IMR-90 (cell line): ENCODE results near the gene AKAP12. TPM values are rescaled to one million over a fixed set of nuclear protein-coding genes. Genes with fewer than 3 reads are reported as not detected.

Experiments
- ATAC-seq: fragments of 200-7000 bp; cut with Tn5 transposase; 2 replicates; pipeline ENCODE4 v1.9.1; 2020; ENCODE audit warnings: low read depth, mild to moderate bottlenecking, moderate library complexity
- BruUV-seq: library from RNA; stranded (reverse); fragments of 400-500 nt; replicated peaks from 2 replicates; lab custom pipeline; 2021; lab: Mats Ljungman, UMichigan
- CTCF ChIA-PET: fragments of 300-600 bp; formaldehyde crosslinking; extraction: SDS; loops from one replicate; lab custom pipeline; 2021; ENCODE audit warnings: antibody characterized with exemption; lab: Yijun Ruan, JAX
- POLR2A ChIA-PET: fragments of 300-600 bp; sonication (Branson Sonifier 250); formaldehyde crosslinking; loops from one replicate; lab custom pipeline; 2022; ENCODE audit warnings: antibody characterized with exemption; ENCODE audit not compliant: unreplicated experiment; lab: Charles Lee
- DNase-seq: peaks from one replicate; pipeline ENCODE4 v3.0.0; 2013
- H2AFZ ChIP-seq: replicated peaks from 2 replicates; pipeline ENCODE3; 2013; ENCODE audit warnings: low read length, mild to moderate bottlenecking; ENCODE audit not compliant: poor library complexity
- H2AK5ac ChIP-seq: 2 replicates; pipeline ENCODE4 v1.6.1; 2013; ENCODE audit warnings: low read depth, low read length, inconsistent platforms
- H2AK9ac ChIP-seq: replicated peaks from 2 replicates; pipeline ENCODE3; 2013; ENCODE audit warnings: mild to moderate bottlenecking, low read depth, low read length, moderate library complexity; ENCODE audit not compliant: poor library complexity
- H2BK120ac ChIP-seq: 2 replicates; pipeline ENCODE4 v1.6.1; 2013; ENCODE audit warnings: low read depth, low read length, inconsistent platforms
- H2BK15ac ChIP-seq: 3 replicates; pipeline ENCODE4 v1.6.1; 2013; ENCODE audit warnings: low read depth, low read length, inconsistent platforms
- H2BK20ac ChIP-seq: 2 replicates; pipeline ENCODE4 v1.6.1; 2013; ENCODE audit warnings: low read depth, mild to moderate bottlenecking, inconsistent platforms, low read length, moderate library complexity
- H2BK5ac ChIP-seq: 2 replicates; pipeline ENCODE4 v1.6.1; 2013; ENCODE audit warnings: mild to moderate bottlenecking, low read depth, low read length, inconsistent platforms; ENCODE audit not compliant: poor library complexity, severe bottlenecking
- H3K14ac ChIP-seq: replicated peaks from 2 replicates; pipeline ENCODE4 v1.6.1; 2013; ENCODE audit warnings: low read depth, low read length, inconsistent platforms
- H3K18ac ChIP-seq: 2 replicates; pipeline ENCODE4 v1.6.1; 2013; ENCODE audit warnings: low read depth, low read length, control low read depth
- H3K23ac ChIP-seq: 2 replicates; pipeline ENCODE4 v1.6.1; 2013; ENCODE audit warnings: low read depth, low read length, inconsistent platforms
- H3K27ac ChIP-seq: 2 replicates; pipeline ENCODE4 v1.5.1; 2013; ENCODE audit warnings: mild to moderate bottlenecking, control low read depth, low read length; ENCODE audit not compliant: insufficient read depth
- H3K27me3 ChIP-seq: 2 replicates; pipeline ENCODE4 v1.6.1; 2013; ENCODE audit warnings: low read length; ENCODE audit not compliant: control insufficient read depth, insufficient read depth
- H3K36me3 ChIP-seq: 2 replicates; pipeline ENCODE4 v1.6.1; 2013; ENCODE audit warnings: low read length, mixed read lengths; ENCODE audit not compliant: control insufficient read depth, insufficient read depth
- H3K4ac ChIP-seq: 2 replicates; pipeline ENCODE4 v1.6.1; 2013; ENCODE audit warnings: low read depth, low read length, inconsistent platforms
- H3K4me1 ChIP-seq: 2 replicates; pipeline ENCODE4 v1.6.1; 2013; ENCODE audit warnings: low read length, mixed read lengths; ENCODE audit not compliant: control insufficient read depth, insufficient read depth
- H3K4me2 ChIP-seq: 2 replicates; pipeline ENCODE4 v1.6.1; 2013; ENCODE audit warnings: low read depth, mild to moderate bottlenecking, control low read depth, low read length, moderate library complexity
- H3K4me3 ChIP-seq: 2 replicates; pipeline ENCODE4 v1.5.1; 2013; ENCODE audit warnings: low read depth, mild to moderate bottlenecking, control low read depth, low read length, moderate library complexity; ENCODE audit not compliant: insufficient read depth
- H3K56ac ChIP-seq: 2 replicates; pipeline ENCODE4 v1.6.1; 2013; ENCODE audit warnings: low read length, inconsistent platforms; ENCODE audit not compliant: insufficient read depth; ENCODE audit errors: extremely low read depth
- H3K79me1 ChIP-seq, 2 experiments: 2 replicates each; pipeline ENCODE4 v1.6.1; 2013; ENCODE audit warnings: low read length in 2 of 2, inconsistent platforms in 1 of 2, low read depth in 1 of 2
- H3K9ac ChIP-seq: 2 replicates; pipeline ENCODE4 v1.6.1; 2013; ENCODE audit warnings: low read depth, low read length, control low read depth
- H3K9me1 ChIP-seq: 2 replicates; pipeline ENCODE4 v1.6.1; 2013; ENCODE audit warnings: low read length, inconsistent platforms; ENCODE audit not compliant: insufficient read depth
- H3K9me3 ChIP-seq: 2 replicates; pipeline ENCODE4 v1.6.1; 2013; ENCODE audit warnings: low read length; ENCODE audit not compliant: control insufficient read depth, insufficient read depth
- H4K20me1 ChIP-seq: 2 replicates; pipeline ENCODE4 v1.6.1; 2013; ENCODE audit warnings: low read length, inconsistent platforms; ENCODE audit not compliant: insufficient read depth
- H4K5ac ChIP-seq: 2 replicates; pipeline ENCODE4 v1.6.1; 2013; ENCODE audit warnings: mild to moderate bottlenecking, low read depth, low read length, control low read depth
- H4K8ac ChIP-seq, 2 experiments: 2 replicates each; pipeline ENCODE4 v1.6.1; 2013; ENCODE audit warnings: low read depth in 2 of 2, low read length in 2 of 2, control low read depth in 1 of 2, inconsistent platforms in 1 of 2
- H4K91ac ChIP-seq: 2 replicates; pipeline ENCODE4 v1.6.1; 2013; ENCODE audit warnings: low read depth, low read length, inconsistent platforms; ENCODE audit not compliant: insufficient read depth
- BHLHE40 ChIP-seq: fragments of 150-350 bp; IDR thresholded peaks from 2 replicates; pipeline ENCODE4 v1.6.1; 2016; ENCODE audit warnings: mild to moderate bottlenecking, low read depth, low read length
- CEBPB ChIP-seq: IDR thresholded peaks from 2 replicates; pipeline ENCODE4 v1.6.1; 2012; ENCODE audit warnings: low read depth, low read length, improper control_type of control experiment
- CHD1 ChIP-seq: IDR thresholded peaks from 2 replicates; pipeline ENCODE4 v1.6.1; 2012; ENCODE audit warnings: low read depth, low read length, improper control_type of control experiment
- FOS ChIP-seq: fragments of 150-350 bp; IDR thresholded peaks from 2 replicates; pipeline ENCODE4 v1.6.1; 2016; ENCODE audit warnings: low read depth, low read length
- MAFK ChIP-seq: IDR thresholded peaks from 2 replicates; pipeline ENCODE4 v1.6.1; 2012; ENCODE audit warnings: low read depth, low read length, improper control_type of control experiment
- MAZ ChIP-seq: IDR thresholded peaks from 2 replicates; pipeline ENCODE4 v1.6.1; 2012; ENCODE audit warnings: low read depth, mild to moderate bottlenecking, low read length, improper control_type of control experiment, moderate library complexity, borderline replicate concordance
- MXI1 ChIP-seq: IDR thresholded peaks from 2 replicates; pipeline ENCODE4 v1.6.1; 2012; ENCODE audit warnings: low read depth, mild to moderate bottlenecking, low read length, moderate library complexity, borderline replicate concordance
- NFE2L2 ChIP-seq: fragments of 150-350 bp; IDR thresholded peaks from 2 replicates; pipeline ENCODE4 v1.6.1; 2016; ENCODE audit warnings: low read depth, mild to moderate bottlenecking, low read length
- POLR2A ChIP-seq: IDR thresholded peaks from 2 replicates; pipeline ENCODE4 v1.6.1; 2012; ENCODE audit warnings: mild to moderate bottlenecking, low read depth, low read length
- RAD21 ChIP-seq: IDR thresholded peaks from 2 replicates; pipeline ENCODE4 v1.6.1; 2012; ENCODE audit warnings: low read length, improper control_type of control experiment
- RCOR1 ChIP-seq: IDR thresholded peaks from 2 replicates; pipeline ENCODE4 v1.6.1; 2012; ENCODE audit warnings: mild to moderate bottlenecking, low read length, improper control_type of control experiment; ENCODE audit not compliant: insufficient replicate concordance
- RFX5 ChIP-seq: IDR thresholded peaks from 2 replicates; pipeline ENCODE4 v1.8.0; 2012; ENCODE audit warnings: low read depth, mild to moderate bottlenecking, low read length, moderate library complexity
- SMC3 ChIP-seq: fragments of 150-350 bp; IDR thresholded peaks from 2 replicates; pipeline ENCODE4 v1.6.1; 2016; ENCODE audit warnings: low read depth, mild to moderate bottlenecking, antibody characterized with exemption, low read length, moderate library complexity
- WGBS, 2 experiments: methylation state at CpG; one replicate each; pipeline versions ENCODE4 v1.1.5 to v1.1.7; 2013; ENCODE audit warnings: missing lambda C conversion rate in 2 of 2; ENCODE audit not compliant: insufficient read length in 1 of 2; ENCODE audit errors: extremely low coverage in 2 of 2; 5-methylcytosine and 5-hydroxymethylcytosine counted together
- dilution Hi-C: fragments of 300-500 bp; cut with HindIII; formaldehyde crosslinking; loops from one replicate; pipeline ENCODE4 v1.14.3; 2018; ENCODE audit warnings: low sequenced_read_pairs; ENCODE audit not compliant: unreplicated experiment
- in situ Hi-C: fragments of 300-500 bp; cut with MboI; formaldehyde crosslinking; loops from 3 replicates; pipeline ENCODE4 v1.14.3; 2019; ENCODE audit warnings: low sequenced_read_pairs, inconsistent platforms, mixed read lengths
- intact Hi-C: fragments of 100-400 bp; cut with micrococcal nuclease; formaldehyde crosslinking; loops from 2 replicates; pipeline ENCODE4 v1.10.0; 2022
- polyA plus RNA-seq, 3 experiments: library from polyadenylated mRNA; depleted of rRNA; stranded (reverse); fragments of >200 nt; gene quantifications; 2 replicates each; pipeline ENCODE4 v1.2.3, GENCODE V29; 2012; ENCODE audit warnings: low replicate concordance in 1 of 3
- total RNA-seq: library from RNA; depleted of rRNA; stranded (reverse); fragments of >200 nt; gene quantifications from 2 replicates; pipeline ENCODE4 v1.2.3, GENCODE V29; 2012
- TF ChIP-seq, protein P1 (sequence below): fragments of 150-350 bp; IDR thresholded peaks from 2 replicates; pipeline ENCODE4 v1.6.1; 2016; ENCODE audit warnings: low read depth, mild to moderate bottlenecking, low read length, moderate library complexity, borderline replicate concordance
- TF ChIP-seq, protein P2 (sequence below): fragments of 150-350 bp; IDR thresholded peaks from 2 replicates; pipeline ENCODE4 v1.6.1; 2017; ENCODE audit warnings: mild to moderate bottlenecking, antibody characterized with exemption, low read length, low read depth
- TF ChIP-seq, protein P3 (sequence below): conservative IDR thresholded peaks from 2 replicates; pipeline ENCODE4 v1.5.1; 2012; ENCODE audit warnings: mild to moderate bottlenecking, low read depth, low read length, improper control_type of control experiment

Gene AKAP12
- total and polyA plus RNA-seq, 2 of the 4 experiments (the other 2 are of a cell fraction) = 56.0 to 118 TPM

DNA sequence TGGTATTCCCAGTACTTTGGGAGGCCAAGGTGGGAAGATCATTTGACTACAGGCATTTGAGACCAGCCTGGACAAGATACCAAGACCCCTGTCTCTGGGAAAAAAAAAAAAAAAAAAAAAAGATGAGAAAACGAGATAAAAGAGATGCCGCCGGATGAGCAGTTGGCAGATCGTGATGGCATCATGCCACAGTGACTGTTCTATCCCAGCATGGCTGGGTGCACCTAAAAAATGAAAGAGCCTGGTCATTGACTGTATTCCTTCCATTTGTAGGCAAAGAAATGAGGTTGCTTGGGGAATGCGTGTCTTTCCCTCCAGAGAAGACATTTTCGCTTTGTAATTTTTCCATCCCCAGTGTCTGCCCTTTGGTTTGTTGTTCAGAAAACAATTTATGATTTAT, 12.9 kb downstream of the AKAP12 start:
- H2BK120ac ChIP-seq = no peak overlapping the region
- ChIA-PET POLR2A (no interaction called here), CTCF (no interaction called here)
- BruUV-seq = no TSS peak
- WGBS, 2 experiments = no CpG with 5 or more reads among the region's 6 CpGs
- no peak overlapping the region for H3K27ac ChIP-seq
- H3K9me3 ChIP-seq = no peaks in the 10 kb centered on the region
- H3K36me3 ChIP-seq = peaks cover 2% of the 10 kb centered on the region; the same call in 1 of the 2 replicates
- in situ Hi-C loops = no loop called here
- no peaks in the 10 kb centered on the region for H3K27me3 ChIP-seq
- no peak overlapping the region for H2BK20ac ChIP-seq
- DNase-seq (no peak), ATAC-seq (no peak)
- H3K56ac ChIP-seq = no peak overlapping the region
- H4K8ac ChIP-seq = no peak overlapping the region
- H4K20me1 ChIP-seq = no peaks in the 10 kb centered on the region; the same call in 1 of the 2 replicates
- no peak overlapping the region for H4K5ac ChIP-seq
- no peak overlapping the region for H3K14ac ChIP-seq
- no peak overlapping the region for H3K18ac ChIP-seq
- H2AFZ ChIP-seq = no peak overlapping the region
- no peak overlapping the region for H2BK15ac ChIP-seq
- peaks cover 3% of the 10 kb centered on the region in 2 experiments; a peak in 2 of 4 replicates for H3K79me1 ChIP-seq
- no peak overlapping the region for H2AK9ac ChIP-seq
- H2BK5ac ChIP-seq = no peak overlapping the region
- H3K4ac ChIP-seq = no peak overlapping the region
- H3K23ac ChIP-seq = no peak overlapping the region
- dilution Hi-C loops = no loop called here
- intact Hi-C loops = no loop called here
- no peak overlapping the region for H3K4me3 ChIP-seq
- H3K9ac ChIP-seq = no peak overlapping the region
- H3K9me1 ChIP-seq = no peaks in the 10 kb centered on the region; the same call in 1 of the 2 replicates
- no peak overlapping the region for H3K4me2 ChIP-seq
- TF ChIP-seq NFE2L2 (no peak), POLR2A (no peak), FOS (no peak), RCOR1 (no peak), MAFK (no peak), MXI1 (no peak), CHD1 (no peak), RFX5 (no peak), MAZ (no peak), RAD21 (no peak), SMC3 (no peak), BHLHE40 (no peak), CEBPB (no peak)
- TF ChIP-seq, protein P1, sequence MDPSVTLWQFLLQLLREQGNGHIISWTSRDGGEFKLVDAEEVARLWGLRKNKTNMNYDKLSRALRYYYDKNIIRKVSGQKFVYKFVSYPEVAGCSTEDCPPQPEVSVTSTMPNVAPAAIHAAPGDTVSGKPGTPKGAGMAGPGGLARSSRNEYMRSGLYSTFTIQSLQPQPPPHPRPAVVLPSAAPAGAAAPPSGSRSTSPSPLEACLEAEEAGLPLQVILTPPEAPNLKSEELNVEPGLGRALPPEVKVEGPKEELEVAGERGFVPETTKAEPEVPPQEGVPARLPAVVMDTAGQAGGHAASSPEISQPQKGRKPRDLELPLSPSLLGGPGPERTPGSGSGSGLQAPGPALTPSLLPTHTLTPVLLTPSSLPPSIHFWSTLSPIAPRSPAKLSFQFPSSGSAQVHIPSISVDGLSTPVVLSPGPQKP = no peak
- TF ChIP-seq, protein P2, sequence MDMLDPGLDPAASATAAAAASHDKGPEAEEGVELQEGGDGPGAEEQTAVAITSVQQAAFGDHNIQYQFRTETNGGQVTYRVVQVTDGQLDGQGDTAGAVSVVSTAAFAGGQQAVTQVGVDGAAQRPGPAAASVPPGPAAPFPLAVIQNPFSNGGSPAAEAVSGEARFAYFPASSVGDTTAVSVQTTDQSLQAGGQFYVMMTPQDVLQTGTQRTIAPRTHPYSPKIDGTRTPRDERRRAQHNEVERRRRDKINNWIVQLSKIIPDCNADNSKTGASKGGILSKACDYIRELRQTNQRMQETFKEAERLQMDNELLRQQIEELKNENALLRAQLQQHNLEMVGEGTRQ = no peak
- TF ChIP-seq, protein P3, sequence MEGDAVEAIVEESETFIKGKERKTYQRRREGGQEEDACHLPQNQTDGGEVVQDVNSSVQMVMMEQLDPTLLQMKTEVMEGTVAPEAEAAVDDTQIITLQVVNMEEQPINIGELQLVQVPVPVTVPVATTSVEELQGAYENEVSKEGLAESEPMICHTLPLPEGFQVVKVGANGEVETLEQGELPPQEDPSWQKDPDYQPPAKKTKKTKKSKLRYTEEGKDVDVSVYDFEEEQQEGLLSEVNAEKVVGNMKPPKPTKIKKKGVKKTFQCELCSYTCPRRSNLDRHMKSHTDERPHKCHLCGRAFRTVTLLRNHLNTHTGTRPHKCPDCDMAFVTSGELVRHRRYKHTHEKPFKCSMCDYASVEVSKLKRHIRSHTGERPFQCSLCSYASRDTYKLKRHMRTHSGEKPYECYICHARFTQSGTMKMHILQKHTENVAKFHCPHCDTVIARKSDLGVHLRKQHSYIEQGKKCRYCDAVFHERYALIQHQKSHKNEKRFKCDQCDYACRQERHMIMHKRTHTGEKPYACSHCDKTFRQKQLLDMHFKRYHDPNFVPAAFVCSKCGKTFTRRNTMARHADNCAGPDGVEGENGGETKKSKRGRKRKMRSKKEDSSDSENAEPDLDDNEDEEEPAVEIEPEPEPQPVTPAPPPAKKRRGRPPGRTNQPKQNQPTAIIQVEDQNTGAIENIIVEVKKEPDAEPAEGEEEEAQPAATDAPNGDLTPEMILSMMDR = no peak
- H3K4me1 ChIP-seq = peaks cover 5% of the 10 kb centered on the region; the same call in 1 of the 2 replicates
- no peak overlapping the region for H2AK5ac ChIP-seq
- no peak overlapping the region for H4K91ac ChIP-seq
